Measurements from ENCODE around the gene SUSD3.

The SUSD3 gene

DNA sequence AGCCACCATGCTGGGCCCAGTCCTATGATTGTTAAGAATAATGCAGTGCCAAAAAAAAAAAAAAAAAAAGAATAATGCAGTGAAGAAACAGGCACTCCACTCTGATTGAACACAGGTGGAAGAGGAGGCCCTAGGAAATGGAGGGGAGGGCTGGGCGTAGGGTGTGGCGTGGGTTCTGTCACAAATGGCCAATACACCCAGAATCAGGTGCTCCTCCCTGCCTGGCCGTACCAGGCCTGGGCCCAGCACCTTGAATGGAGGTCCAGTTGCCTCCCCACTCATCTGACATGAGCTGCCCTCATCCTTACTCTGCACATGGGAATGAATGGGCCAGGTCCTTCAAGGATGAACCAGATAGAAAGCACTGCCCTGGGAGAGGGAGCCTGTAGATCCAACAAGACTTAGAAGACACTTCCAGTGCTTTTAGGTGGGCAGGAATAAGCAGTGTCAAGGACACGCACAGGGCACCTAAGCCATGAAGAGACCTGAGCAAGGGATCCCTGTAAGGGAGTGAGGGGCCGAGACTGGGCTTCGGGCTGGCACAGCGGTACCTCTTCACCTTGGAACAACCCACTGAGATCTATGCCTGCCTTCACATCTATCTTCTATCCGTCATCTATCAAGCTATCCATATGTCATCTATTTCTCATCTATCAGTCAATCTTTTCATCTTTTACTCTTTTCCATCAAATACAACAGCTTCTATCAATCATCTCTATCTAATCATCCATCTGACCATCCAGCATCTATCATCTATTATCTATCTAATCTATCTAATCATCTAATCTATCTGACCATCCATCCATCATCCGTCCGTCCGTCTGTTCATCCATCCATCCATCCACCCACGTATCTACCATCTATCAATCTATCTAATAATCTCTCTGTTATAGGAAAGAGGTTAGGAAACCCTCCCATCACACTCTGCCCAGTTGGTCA, 59.7 kb downstream of the SUSD3 start:
- H3K4me1 ChIP-seq (ENCODE audit: control insufficient read depth, insufficient read depth, low read length): peaks cover 14% of the 10 kb centered on the region
- H3K9ac ChIP-seq (ENCODE audit: low read length): no peak overlapping the region
- H3K27me3 ChIP-seq (ENCODE audit: control insufficient read depth, insufficient read depth, low read length): no peaks in the 10 kb centered on the region
- no peak overlapping the region for H3K27ac ChIP-seq (ENCODE audit: low read depth, low read length)
- peaks cover 5% of the 10 kb centered on the region for H3K36me3 ChIP-seq (ENCODE audit: control insufficient read depth, insufficient read depth, low read length)
- H3K4me3 ChIP-seq (ENCODE audit: low read length): no peak overlapping the region

DNA sequence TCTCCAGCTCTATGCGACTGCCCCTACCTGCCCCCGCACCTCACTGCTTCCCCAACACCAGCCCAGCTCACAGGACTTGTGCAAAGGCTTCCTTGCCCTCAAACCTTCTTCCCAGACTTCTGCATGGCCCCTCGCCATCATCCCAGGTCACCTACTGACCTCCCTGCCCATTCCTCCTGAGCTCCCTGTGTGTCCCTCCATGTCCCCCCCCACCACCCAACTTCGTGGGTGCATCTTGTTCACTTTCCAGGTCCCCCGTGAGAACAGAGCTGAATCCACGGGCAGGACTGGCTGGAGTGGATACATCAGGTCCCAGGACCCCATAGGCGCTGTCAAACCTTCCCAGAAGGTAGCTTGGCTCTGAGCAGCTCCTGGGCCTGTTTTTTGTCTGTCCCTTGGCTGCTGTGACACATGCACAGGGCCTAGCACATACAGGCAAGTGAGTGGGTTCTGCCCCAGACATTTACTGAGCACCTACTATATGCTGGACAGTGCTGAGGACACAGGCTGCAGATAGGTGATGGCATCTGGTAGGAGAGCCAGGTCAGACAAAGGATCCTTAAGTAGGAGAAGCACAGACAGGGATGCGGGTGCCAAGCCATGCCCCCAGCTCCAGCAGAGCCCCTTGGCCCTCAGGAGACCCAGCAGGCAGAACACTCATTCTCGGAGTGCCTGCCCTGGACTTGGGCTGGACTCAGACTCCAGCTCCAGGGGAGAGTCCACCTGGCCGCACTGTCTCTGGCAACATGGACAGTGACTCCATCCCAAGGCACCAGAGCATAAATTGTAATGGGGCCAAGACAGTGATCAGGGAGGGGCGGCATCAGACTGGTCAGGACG, 60.6 kb downstream of the SUSD3 start:
- Histone ChIP-seq H3K36me3 (ENCODE audit: control insufficient read depth, insufficient read depth, low read length) (peaks cover 6% of the 10 kb centered on the region), H3K4me3 (ENCODE audit: low read length) (no peak overlapping the region), H3K4me1 (ENCODE audit: control insufficient read depth, insufficient read depth, low read length) (peaks cover 14% of the 10 kb centered on the region), H3K27me3 (ENCODE audit: control insufficient read depth, insufficient read depth, low read length) (no peaks in the 10 kb centered on the region), H3K27ac (ENCODE audit: low read depth, low read length) (peak overlapping the region; percentile 74), H3K9ac (ENCODE audit: low read length) (no peak overlapping the region)

DNA sequence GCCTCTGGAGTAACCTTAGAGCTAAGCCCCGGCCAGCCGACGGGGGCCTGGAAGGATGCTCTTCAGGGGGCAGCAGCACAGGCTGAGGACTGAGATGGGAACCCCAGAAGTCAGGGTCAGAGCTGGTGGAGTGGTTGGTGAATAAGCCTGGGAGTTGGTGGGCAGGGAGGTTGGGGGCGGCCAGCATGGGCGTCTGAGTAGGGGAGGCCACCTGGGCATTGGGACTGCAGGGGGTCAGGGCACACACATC, 61.1 kb downstream of the SUSD3 start:
- no peaks in the 10 kb centered on the region for H3K27me3 ChIP-seq (ENCODE audit: control insufficient read depth, insufficient read depth, low read length)
- H3K9ac ChIP-seq (ENCODE audit: low read length): no peak overlapping the region
- peaks cover 7% of the 10 kb centered on the region for H3K36me3 ChIP-seq (ENCODE audit: control insufficient read depth, insufficient read depth, low read length)
- peak overlapping the region; percentile 74 for H3K27ac ChIP-seq (ENCODE audit: low read depth, low read length)
- no peak overlapping the region for H3K4me3 ChIP-seq (ENCODE audit: low read length)
- peaks cover 14% of the 10 kb centered on the region for H3K4me1 ChIP-seq (ENCODE audit: control insufficient read depth, insufficient read depth, low read length)

DNA sequence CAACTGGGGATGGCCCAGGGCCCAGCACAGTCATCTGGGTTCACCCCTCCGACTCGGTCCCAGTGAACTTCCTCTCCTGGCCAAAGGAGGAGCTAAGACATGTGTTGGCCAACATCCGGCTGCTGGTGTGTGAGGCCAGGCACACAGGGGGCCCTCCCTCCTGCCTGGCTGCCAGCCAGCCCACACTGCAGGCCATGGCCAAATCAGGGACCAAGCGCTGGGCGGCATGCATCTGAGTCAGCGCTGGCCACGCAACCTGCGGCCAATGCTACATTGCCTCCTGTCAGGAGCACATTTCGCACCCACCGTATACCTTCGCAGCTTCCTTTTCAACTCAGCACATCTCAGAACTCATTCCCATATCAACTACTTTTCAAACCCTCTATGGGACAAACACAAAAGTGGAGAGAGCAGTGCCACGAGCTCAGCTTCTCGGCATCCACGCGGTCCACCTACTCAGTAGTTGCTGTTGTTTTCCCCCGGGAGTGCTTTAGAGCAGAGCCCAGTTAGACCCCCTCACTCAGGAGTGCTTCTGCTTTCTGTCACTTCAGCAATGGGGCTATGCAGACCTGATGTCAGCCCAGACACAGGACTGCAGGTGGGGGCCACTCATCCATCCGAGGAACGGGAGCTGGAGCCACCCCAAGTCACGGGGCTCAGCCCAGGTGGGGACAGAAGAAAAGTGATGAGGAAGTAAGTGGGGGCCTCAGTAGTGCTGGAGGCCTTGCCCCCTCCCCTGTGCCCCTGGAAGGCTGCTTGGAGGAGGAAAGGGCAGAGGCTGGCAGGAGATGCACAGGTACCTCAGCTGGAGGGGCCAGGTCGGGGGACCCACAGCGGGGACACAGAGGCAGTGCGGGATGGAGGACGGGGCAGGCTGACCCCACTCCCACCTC, 61.7 kb downstream of the SUSD3 start:
- Histone ChIP-seq H3K9ac (ENCODE audit: low read length) (no peak overlapping the region), H3K27ac (ENCODE audit: low read depth, low read length) (peak overlapping the region; percentile 74), H3K27me3 (ENCODE audit: control insufficient read depth, insufficient read depth, low read length) (no peaks in the 10 kb centered on the region), H3K36me3 (ENCODE audit: control insufficient read depth, insufficient read depth, low read length) (peaks cover 9% of the 10 kb centered on the region), H3K4me1 (ENCODE audit: control insufficient read depth, insufficient read depth, low read length) (peaks cover 14% of the 10 kb centered on the region), H3K4me3 (ENCODE audit: low read length) (peak overlapping the region; percentile 36)

DNA sequence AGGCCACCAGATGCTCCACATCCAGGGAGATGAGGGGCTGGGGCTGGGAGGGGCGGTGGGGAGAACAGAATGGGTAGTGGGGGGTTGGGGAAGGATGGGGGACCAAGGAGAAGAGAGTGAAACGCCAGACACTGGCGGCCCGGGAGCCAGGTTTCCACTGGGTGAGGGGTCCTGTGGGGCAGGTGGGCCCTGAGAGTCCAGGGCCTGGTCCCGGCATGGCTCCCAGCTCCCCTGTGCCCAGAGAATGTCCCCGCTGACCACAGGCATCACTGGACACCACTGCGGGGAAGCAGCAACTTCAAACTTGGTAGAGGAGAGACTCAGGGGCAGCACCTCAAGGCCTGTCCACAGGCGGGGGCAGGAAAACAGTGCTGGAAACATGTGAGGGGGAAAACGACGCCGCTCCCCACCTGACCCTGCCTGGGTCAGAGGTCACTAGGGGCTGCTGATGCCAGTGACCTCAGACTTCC, 62.4 kb downstream of the SUSD3 start:
- peak overlapping the region; percentile 67 for H3K27ac ChIP-seq (ENCODE audit: low read depth, low read length)
- H3K4me1 ChIP-seq (ENCODE audit: control insufficient read depth, insufficient read depth, low read length): peaks cover 14% of the 10 kb centered on the region
- no peak overlapping the region for H3K9ac ChIP-seq (ENCODE audit: low read length)
- no peak overlapping the region for H3K4me3 ChIP-seq (ENCODE audit: low read length)
- no peaks in the 10 kb centered on the region for H3K27me3 ChIP-seq (ENCODE audit: control insufficient read depth, insufficient read depth, low read length)
- H3K36me3 ChIP-seq (ENCODE audit: control insufficient read depth, insufficient read depth, low read length): peaks cover 9% of the 10 kb centered on the region

DNA sequence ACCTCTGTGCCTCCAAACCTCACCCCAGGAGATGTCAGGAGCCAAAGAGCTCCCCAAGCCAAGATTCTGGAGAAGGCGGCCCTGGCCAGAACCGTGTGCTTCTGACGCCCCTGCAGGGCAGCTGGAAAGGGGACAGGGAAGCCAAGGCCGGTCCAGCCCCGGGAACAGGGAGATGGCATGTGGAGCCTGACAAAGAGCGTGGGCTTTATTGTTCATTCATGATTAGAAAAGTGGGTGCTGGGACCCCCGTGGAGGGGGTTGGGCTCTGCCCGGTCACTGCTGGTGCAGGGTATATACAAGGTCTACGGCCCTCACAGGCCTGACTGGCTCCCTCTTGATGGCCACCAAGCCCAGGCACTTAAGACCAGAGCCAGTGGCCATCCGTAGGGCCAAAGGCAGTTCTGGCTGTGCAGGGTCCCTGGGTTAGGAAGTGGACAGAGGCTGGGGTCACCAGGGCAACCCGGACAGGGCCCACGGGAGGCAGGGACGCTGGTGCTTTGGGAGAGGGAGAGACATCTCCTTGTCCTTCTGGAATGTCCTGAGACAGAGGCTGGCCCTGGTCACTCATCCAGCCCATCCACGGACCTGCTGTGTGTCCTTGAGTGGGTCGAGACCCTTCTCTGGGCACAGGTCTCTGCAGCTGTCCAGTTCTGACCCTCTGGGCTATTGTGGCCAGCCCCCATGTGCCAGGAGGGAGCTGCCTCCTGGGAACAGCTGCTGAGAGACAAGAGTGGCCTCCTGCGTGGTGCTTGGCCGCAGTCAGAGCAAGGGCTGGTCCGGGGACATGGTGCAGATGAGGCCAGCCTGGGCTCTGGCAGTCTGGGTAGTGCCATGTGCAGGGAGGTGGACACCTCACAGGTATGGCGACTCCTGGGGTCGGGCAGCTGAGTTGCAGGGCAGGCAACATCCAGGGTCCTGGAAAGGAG, 63.1 kb downstream of the SUSD3 start:
- H3K4me3 ChIP-seq (ENCODE audit: low read length): no peak overlapping the region
- peaks cover 21% of the 10 kb centered on the region for H3K4me1 ChIP-seq (ENCODE audit: control insufficient read depth, insufficient read depth, low read length)
- H3K9ac ChIP-seq (ENCODE audit: low read length): no peak overlapping the region
- no peaks in the 10 kb centered on the region for H3K27me3 ChIP-seq (ENCODE audit: control insufficient read depth, insufficient read depth, low read length)
- H3K36me3 ChIP-seq (ENCODE audit: control insufficient read depth, insufficient read depth, low read length): peaks cover 9% of the 10 kb centered on the region
- no peak overlapping the region for H3K27ac ChIP-seq (ENCODE audit: low read depth, low read length)

DNA sequence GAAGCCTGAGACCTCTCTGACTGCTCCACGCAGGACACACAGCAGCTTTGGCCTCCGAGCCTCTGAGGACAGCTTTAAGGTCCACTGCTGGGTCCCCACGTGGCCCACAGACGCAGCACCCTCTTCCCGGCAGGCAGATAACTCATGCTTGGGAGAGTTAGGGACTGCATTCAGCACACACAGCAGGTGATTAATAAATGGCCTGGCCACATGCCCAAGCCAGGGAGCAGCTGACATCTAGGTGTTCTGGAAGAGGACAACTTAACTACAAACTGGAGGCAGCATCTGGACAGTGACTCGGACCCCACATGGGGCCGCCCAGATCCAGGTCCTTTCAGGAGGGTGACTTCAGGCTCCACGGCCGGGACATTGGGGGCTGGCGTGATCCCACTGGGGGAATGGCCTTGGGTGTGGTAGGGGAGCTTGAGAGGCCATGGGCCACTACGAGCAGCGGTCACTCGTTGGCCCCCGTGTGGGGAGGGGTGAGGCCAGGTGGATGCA, 64.3 kb downstream of the SUSD3 start:
- Histone ChIP-seq H3K9ac (ENCODE audit: low read length) (no peak overlapping the region), H3K4me3 (ENCODE audit: low read length) (no peak overlapping the region), H3K27ac (ENCODE audit: low read depth, low read length) (no peak overlapping the region), H3K36me3 (ENCODE audit: control insufficient read depth, insufficient read depth, low read length) (peaks cover 9% of the 10 kb centered on the region), H3K27me3 (ENCODE audit: control insufficient read depth, insufficient read depth, low read length) (no peaks in the 10 kb centered on the region), H3K4me1 (ENCODE audit: control insufficient read depth, insufficient read depth, low read length) (peaks cover 33% of the 10 kb centered on the region)

DNA sequence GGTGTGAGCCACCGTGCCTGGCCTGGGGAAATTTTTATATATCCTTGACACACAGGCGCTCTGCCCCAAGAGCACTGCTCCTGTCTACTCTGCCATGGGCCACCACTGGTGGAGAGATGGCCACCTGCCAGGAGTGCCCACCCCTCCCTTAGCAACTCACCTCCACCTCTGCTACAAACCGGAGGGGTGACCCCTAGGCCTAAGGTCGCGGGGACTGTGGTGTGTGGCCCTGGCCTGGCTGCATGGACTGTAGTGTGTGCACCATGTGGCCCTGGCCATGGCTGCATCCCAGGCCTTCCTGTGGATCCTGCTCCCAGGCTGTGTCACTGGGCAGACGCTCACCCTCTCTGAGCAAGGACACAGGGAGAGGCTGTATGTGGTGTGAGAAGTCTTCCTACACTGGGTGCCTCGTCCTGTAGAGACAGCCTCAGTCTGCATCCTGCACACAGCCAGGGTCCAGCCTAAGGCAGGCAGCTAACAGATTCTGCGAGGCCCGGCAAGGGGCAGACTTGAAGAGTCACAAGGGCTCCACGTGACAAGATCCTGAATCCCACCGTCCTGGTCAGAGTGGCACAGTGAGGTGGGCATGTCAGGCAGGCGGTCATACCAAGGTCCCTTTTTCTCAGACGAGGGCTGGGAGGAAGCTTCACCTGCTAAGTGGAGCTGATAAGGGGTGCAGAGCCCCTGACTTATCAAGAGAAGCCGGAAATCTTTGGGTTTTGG, 65.2 kb downstream of the SUSD3 start:
- Histone ChIP-seq H3K4me1 (ENCODE audit: control insufficient read depth, insufficient read depth, low read length) (peaks cover 39% of the 10 kb centered on the region), H3K4me3 (ENCODE audit: low read length) (no peak overlapping the region), H3K27ac (ENCODE audit: low read depth, low read length) (no peak overlapping the region), H3K36me3 (ENCODE audit: control insufficient read depth, insufficient read depth, low read length) (peaks cover 9% of the 10 kb centered on the region), H3K27me3 (ENCODE audit: control insufficient read depth, insufficient read depth, low read length) (no peaks in the 10 kb centered on the region), H3K9ac (ENCODE audit: low read length) (no peak overlapping the region)

DNA sequence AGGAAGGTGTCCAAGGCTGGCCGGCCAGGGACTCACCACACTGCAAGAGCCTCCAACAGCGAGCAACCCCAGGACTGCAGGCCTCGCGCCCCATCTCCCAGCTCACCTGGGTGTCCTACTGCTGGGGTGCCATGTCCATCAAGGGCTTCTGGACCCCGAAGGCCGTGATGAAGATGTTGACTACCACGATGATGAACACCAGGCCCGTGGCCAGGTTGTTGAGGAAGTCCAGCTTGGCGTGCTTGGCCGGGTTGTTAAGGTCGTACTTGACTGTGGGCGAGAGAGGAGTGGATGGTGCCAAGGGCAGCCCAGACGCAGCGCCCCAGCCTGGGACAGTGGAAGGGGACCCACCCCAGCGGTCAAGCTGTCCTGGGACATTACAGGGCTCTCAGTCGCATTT, 66.3 kb downstream of the SUSD3 start:
- Histone ChIP-seq H3K4me1 (ENCODE audit: control insufficient read depth, insufficient read depth, low read length) (peaks cover 43% of the 10 kb centered on the region), H3K36me3 (ENCODE audit: control insufficient read depth, insufficient read depth, low read length) (peaks cover 9% of the 10 kb centered on the region), H3K27ac (ENCODE audit: low read depth, low read length) (no peak overlapping the region), H3K27me3 (ENCODE audit: control insufficient read depth, insufficient read depth, low read length) (no peaks in the 10 kb centered on the region), H3K4me3 (ENCODE audit: low read length) (no peak overlapping the region), H3K9ac (ENCODE audit: low read length) (no peak overlapping the region)

DNA sequence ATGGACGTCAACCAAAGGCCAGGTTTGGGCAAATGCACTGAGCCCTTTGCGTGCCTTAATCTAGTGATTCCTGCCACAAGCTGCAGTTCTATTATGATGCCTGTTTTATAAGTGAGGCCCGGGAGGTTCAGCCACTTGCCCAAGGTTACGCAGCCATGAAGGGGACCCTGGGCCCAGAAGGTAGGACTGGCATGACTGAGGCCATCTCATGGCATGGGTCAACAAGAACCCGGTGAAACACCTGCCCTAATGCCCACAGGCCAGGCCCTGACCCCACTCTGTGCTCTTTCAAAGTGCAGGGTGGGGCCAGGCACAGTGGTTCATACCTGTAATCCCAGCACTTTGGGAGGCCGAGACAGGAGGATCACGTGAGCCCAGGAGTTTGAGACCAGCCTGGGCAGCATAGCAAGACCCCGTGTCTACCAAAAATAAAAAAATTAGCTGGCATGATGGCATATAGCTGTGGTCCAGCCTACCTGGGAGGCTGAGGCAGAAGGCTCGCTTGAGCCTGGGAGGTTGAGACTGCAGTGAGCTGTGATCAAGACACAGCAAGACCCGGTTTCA, 66.9 kb downstream of the SUSD3 start:
- Histone ChIP-seq H3K9ac (ENCODE audit: low read length) (no peak overlapping the region), H3K27ac (ENCODE audit: low read depth, low read length) (peak overlapping the region; percentile 30), H3K36me3 (ENCODE audit: control insufficient read depth, insufficient read depth, low read length) (peaks cover 9% of the 10 kb centered on the region), H3K27me3 (ENCODE audit: control insufficient read depth, insufficient read depth, low read length) (no peaks in the 10 kb centered on the region), H3K4me1 (ENCODE audit: control insufficient read depth, insufficient read depth, low read length) (peaks cover 44% of the 10 kb centered on the region), H3K4me3 (ENCODE audit: low read length) (no peak overlapping the region)
